WTC11 (cell line): ENCODE results near the gene NSG1. TPM values are rescaled to one million over a fixed set of nuclear protein-coding genes. Genes with fewer than 3 reads are reported as not detected.

Experiments
- ATAC-seq: fragments of 200-7000 bp; cut with Tn5 transposase; 2 replicates; pipeline ENCODE4 v1.10.0; 2021; ENCODE audit warnings: mild to moderate bottlenecking, moderate library complexity
- CTCF ChIA-PET: fragments of 300-600 bp; sonication (Branson Sonifier 250); formaldehyde crosslinking; loops from one replicate; lab custom pipeline; 2021; ENCODE audit warnings: antibody characterized with exemption; lab: Charles Lee
- POLR2A ChIA-PET: fragments of 350-600 bp; sonication (Branson Sonifier 250); formaldehyde crosslinking; loops from one replicate; lab custom pipeline; 2021; ENCODE audit warnings: antibody characterized with exemption; lab: Charles Lee
- DNase-seq: peaks from one replicate; pipeline ENCODE4 v3.0.0; 2021; ENCODE audit warnings: low spot score
- H3K27ac Mint-ChIP-seq: 2 replicates; pipeline ENCODE4 v1.8.0; 2021; ENCODE audit warnings: mixed read lengths
- H3K27me3 Mint-ChIP-seq: 2 replicates; pipeline ENCODE4 v1.8.0; 2021; ENCODE audit warnings: low read depth, mild to moderate bottlenecking, moderate library complexity, mixed read lengths
- H3K36me3 Mint-ChIP-seq: 2 replicates; pipeline ENCODE4 v1.8.0; 2021; ENCODE audit warnings: mixed read lengths
- H3K4me1 Mint-ChIP-seq: 2 replicates; pipeline ENCODE4 v1.8.0; 2022; ENCODE audit warnings: mixed read lengths
- H3K4me3 Mint-ChIP-seq: 2 replicates; pipeline ENCODE4 v1.8.0; 2021; ENCODE audit warnings: mild to moderate bottlenecking, moderate library complexity, mixed read lengths
- H3K9me3 Mint-ChIP-seq: 2 replicates; pipeline ENCODE4 v1.8.0; 2021; ENCODE audit warnings: mixed read lengths
- ARID4B ChIP-seq: sonication (generic); formaldehyde crosslinking; IDR thresholded peaks from 2 replicates; pipeline ENCODE4 v1.8.0; 2023; ENCODE audit warnings: missing genetic modification reagents, mild to moderate bottlenecking, borderline replicate concordance
- CREM ChIP-seq: sonication (generic); formaldehyde crosslinking; IDR thresholded peaks from 2 replicates; pipeline ENCODE4 v1.8.1; 2022; ENCODE audit warnings: mild to moderate bottlenecking, missing genetic modification reagents, moderate library complexity
- EMX1 ChIP-seq: fragments of 250-450 bp; sonication (Bioruptor Pico); IDR thresholded peaks from 2 replicates; pipeline ENCODE4 v1.8.0; 2021; ENCODE audit warnings: mild to moderate bottlenecking
- GRHL2 ChIP-seq: fragments of 250-450 bp; sonication (Bioruptor Pico); IDR thresholded peaks from 2 replicates; pipeline ENCODE4 v1.8.0; 2022; ENCODE audit warnings: mild to moderate bottlenecking, moderate library complexity; ENCODE audit not compliant: insufficient replicate concordance, severe bottlenecking
- KAT7 ChIP-seq: sonication (generic); formaldehyde crosslinking; IDR thresholded peaks from 2 replicates; pipeline ENCODE4 v1.8.1; 2023; ENCODE audit warnings: missing genetic modification reagents, mild to moderate bottlenecking, borderline replicate concordance
- MLX ChIP-seq: sonication (generic); formaldehyde crosslinking; IDR thresholded peaks from 2 replicates; pipeline ENCODE4 v1.8.1; 2023; ENCODE audit warnings: mild to moderate bottlenecking, missing genetic modification reagents, moderate library complexity
- NFATC4 ChIP-seq: fragments of 250-450 bp; sonication (Bioruptor Pico); IDR thresholded peaks from 2 replicates; pipeline ENCODE4 v1.9.0; 2021; ENCODE audit warnings: mild to moderate bottlenecking
- PRDM15 ChIP-seq: sonication (generic); formaldehyde crosslinking; IDR thresholded peaks from 2 replicates; pipeline ENCODE4 v1.8.0; 2022; ENCODE audit warnings: missing genetic modification reagents
- ZBTB21 ChIP-seq: sonication (generic); formaldehyde crosslinking; IDR thresholded peaks from 2 replicates; pipeline ENCODE4 v1.8.1; 2023; ENCODE audit warnings: mild to moderate bottlenecking, missing genetic modification reagents, borderline replicate concordance
- ZMAT4 ChIP-seq: fragments of 250-450 bp; sonication (Bioruptor Pico); IDR thresholded peaks from 2 replicates; pipeline ENCODE4 v1.9.0; 2021; ENCODE audit warnings: mild to moderate bottlenecking
- ZNF138 ChIP-seq: sonication (generic); formaldehyde crosslinking; conservative IDR thresholded peaks from 2 replicates; pipeline ENCODE4 v1.8.1; 2022; ENCODE audit warnings: mild to moderate bottlenecking, moderate library complexity, missing genetic modification reagents
- ZNF281 ChIP-seq: sonication (generic); formaldehyde crosslinking; IDR thresholded peaks from 2 replicates; pipeline ENCODE4 v1.8.0; 2023; ENCODE audit warnings: mild to moderate bottlenecking, missing genetic modification reagents
- ZSCAN18 ChIP-seq: fragments of 250-450 bp; sonication (Bioruptor Pico); IDR thresholded peaks from 2 replicates; pipeline ENCODE4 v2.1.2; 2022; ENCODE audit warnings: mild to moderate bottlenecking, moderate library complexity
- total RNA-seq: library from RNA; stranded (reverse); gene quantifications from 3 replicates; pipeline ENCODE4 v1.2.3, GENCODE V29; 2021

Gene NSG1
- total RNA-seq, 1 experiment from 2014 or later, result 24.2 TPM

- TF ChIP-seq ARID4B (CRISPR knock-in tag), result no peak
- TF ChIP-seq ZBTB21 (CRISPR knock-in tag), result no peak
- TF ChIP-seq ZSCAN18 (CRISPR knock-in tag), result no peak
- TF ChIP-seq ZNF281 (CRISPR knock-in tag), result no peak
- TF ChIP-seq KAT7, result no peak
- TF ChIP-seq EMX1 (CRISPR knock-in tag), result no peak
- TF ChIP-seq GRHL2 (CRISPR knock-in tag), result no peak
- TF ChIP-seq ZNF138 (CRISPR knock-in tag), result no peak
Observed at GRCh38 chr4:4456351-4456750, 69.4 kb downstream of the NSG1 start (continued).

GRCh38 chr4:4456816-4457578, 70.1 kb downstream of the NSG1 start:
- H3K27me3 Mint-ChIP-seq, result no peaks in the 10 kb centered on the region
- no peak overlapping the region; the same call in 1 of the 2 replicates for H3K27ac Mint-ChIP-seq
- POLR2A ChIA-PET, result no interaction called here
- H3K36me3 Mint-ChIP-seq, result peaks cover 20% of the 10 kb centered on the region
- TF ChIP-seq NFATC4 (CRISPR knock-in tag) (no peak), MLX (CRISPR knock-in tag) (no peak), ZMAT4 (CRISPR knock-in tag) (no peak), CREM (no peak), PRDM15 (CRISPR knock-in tag) (no peak)
- TF ChIP-seq, all 79 proteins: peak for 0
- peaks cover 56% of the 10 kb centered on the region for H3K4me1 Mint-ChIP-seq
- no peak overlapping the region for H3K4me3 Mint-ChIP-seq
- ATAC-seq, result no peak
- H3K9me3 Mint-ChIP-seq, result no peaks in the 10 kb centered on the region
- CTCF ChIA-PET, result no interaction called here
- DNase-seq, result no peak
